ENCODE results near the gene IGF2BP2. TPM values are rescaled to one million over a fixed set of nuclear protein-coding genes. Genes with fewer than 3 reads are reported as not detected.

The IGF2BP2 gene
- total and polyA plus RNA-seq, 2 of the 4 experiments (the other 2 are of a cell fraction), result 23.4 to 88.2 TPM

DNA sequence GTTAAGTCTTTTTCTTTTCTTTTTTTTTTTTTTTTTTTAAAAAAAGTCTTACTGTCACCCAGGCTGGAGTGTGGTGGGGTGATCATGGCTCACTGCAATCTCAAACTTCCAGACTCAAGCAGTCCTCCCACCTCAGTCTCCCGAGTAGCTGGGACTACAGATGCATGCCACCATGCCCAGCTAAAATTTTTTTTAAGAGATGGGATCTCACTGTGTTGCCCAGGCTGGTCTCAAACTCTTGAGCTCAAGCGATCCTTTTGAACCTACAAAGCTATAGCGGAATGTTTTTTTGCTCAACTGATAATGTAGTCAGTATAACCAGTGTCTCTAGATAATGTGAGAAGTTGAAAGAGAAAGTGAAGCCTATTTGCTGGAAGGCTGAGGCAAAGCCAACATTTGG is 3.9 kb upstream of the IGF2BP2 start:
- TF ChIP-seq MXI1 (IDR thresholded peaks at IDR 0.05; ENCODE audit: borderline replicate concordance, low read depth, low read length), result no peak
- no peak for TF ChIP-seq BHLHE40 (IDR thresholded peaks at IDR 0.05; ENCODE audit: low read depth, low read length)
- TF ChIP-seq, protein P1, sequence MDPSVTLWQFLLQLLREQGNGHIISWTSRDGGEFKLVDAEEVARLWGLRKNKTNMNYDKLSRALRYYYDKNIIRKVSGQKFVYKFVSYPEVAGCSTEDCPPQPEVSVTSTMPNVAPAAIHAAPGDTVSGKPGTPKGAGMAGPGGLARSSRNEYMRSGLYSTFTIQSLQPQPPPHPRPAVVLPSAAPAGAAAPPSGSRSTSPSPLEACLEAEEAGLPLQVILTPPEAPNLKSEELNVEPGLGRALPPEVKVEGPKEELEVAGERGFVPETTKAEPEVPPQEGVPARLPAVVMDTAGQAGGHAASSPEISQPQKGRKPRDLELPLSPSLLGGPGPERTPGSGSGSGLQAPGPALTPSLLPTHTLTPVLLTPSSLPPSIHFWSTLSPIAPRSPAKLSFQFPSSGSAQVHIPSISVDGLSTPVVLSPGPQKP (IDR thresholded peaks at IDR 0.05; ENCODE audit: borderline replicate concordance, low read depth, low read length), result no peak
- TF ChIP-seq, protein P2, sequence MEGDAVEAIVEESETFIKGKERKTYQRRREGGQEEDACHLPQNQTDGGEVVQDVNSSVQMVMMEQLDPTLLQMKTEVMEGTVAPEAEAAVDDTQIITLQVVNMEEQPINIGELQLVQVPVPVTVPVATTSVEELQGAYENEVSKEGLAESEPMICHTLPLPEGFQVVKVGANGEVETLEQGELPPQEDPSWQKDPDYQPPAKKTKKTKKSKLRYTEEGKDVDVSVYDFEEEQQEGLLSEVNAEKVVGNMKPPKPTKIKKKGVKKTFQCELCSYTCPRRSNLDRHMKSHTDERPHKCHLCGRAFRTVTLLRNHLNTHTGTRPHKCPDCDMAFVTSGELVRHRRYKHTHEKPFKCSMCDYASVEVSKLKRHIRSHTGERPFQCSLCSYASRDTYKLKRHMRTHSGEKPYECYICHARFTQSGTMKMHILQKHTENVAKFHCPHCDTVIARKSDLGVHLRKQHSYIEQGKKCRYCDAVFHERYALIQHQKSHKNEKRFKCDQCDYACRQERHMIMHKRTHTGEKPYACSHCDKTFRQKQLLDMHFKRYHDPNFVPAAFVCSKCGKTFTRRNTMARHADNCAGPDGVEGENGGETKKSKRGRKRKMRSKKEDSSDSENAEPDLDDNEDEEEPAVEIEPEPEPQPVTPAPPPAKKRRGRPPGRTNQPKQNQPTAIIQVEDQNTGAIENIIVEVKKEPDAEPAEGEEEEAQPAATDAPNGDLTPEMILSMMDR (conservative IDR thresholded peaks at IDR 0.05; ENCODE audit: low read depth, low read length), result no peak
- no peak for TF ChIP-seq NFE2L2 (IDR thresholded peaks at IDR 0.05; ENCODE audit: low read depth, low read length)
- TF ChIP-seq CHD1 (IDR thresholded peaks at IDR 0.05; ENCODE audit: low read depth, low read length), result no peak
- TF ChIP-seq MAZ (IDR thresholded peaks at IDR 0.05; ENCODE audit: borderline replicate concordance, low read depth, low read length), result no peak
- TF ChIP-seq CEBPB (IDR thresholded peaks at IDR 0.05; ENCODE audit: low read depth, low read length), result no peak
- TF ChIP-seq RFX5 (IDR thresholded peaks at IDR 0.05; ENCODE audit: low read depth, low read length), result no peak
- TF ChIP-seq RAD21 (IDR thresholded peaks at IDR 0.05; ENCODE audit: low read length), result no peak
- TF ChIP-seq, protein P3, sequence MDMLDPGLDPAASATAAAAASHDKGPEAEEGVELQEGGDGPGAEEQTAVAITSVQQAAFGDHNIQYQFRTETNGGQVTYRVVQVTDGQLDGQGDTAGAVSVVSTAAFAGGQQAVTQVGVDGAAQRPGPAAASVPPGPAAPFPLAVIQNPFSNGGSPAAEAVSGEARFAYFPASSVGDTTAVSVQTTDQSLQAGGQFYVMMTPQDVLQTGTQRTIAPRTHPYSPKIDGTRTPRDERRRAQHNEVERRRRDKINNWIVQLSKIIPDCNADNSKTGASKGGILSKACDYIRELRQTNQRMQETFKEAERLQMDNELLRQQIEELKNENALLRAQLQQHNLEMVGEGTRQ (IDR thresholded peaks at IDR 0.05; ENCODE audit: low read depth, low read length), result no peak
- no peak for TF ChIP-seq SMC3 (IDR thresholded peaks at IDR 0.05; ENCODE audit: low read depth, low read length)
- Histone ChIP-seq H3K56ac (ENCODE audit: extremely low read depth, insufficient read depth, low read length) (no peak overlapping the region), H2BK120ac (ENCODE audit: low read depth, low read length) (no peak overlapping the region), H2BK15ac (ENCODE audit: low read depth, low read length) (no peak overlapping the region), H2AFZ (replicated peaks; ENCODE audit: low read length, poor library complexity) (no peak overlapping the region), H3K9me1 (ENCODE audit: insufficient read depth, low read length) (peaks cover 3% of the 10 kb centered on the region; the same call in 1 of the 2 replicates), H4K20me1 (ENCODE audit: insufficient read depth, low read length) (peaks cover 7% of the 10 kb centered on the region; the same call in 1 of the 2 replicates), H3K9ac (ENCODE audit: low read depth, low read length) (no peak overlapping the region), H3K4me1 (ENCODE audit: control insufficient read depth, insufficient read depth, low read length) (peaks cover 4% of the 10 kb centered on the region; the same call in 1 of the 2 replicates), H3K9me3 (ENCODE audit: control insufficient read depth, insufficient read depth, low read length) (no peaks in the 10 kb centered on the region), H2BK20ac (ENCODE audit: low read depth, low read length) (no peak overlapping the region), H2AK9ac (replicated peaks; ENCODE audit: low read depth, low read length, poor library complexity) (no peak overlapping the region), H3K4me3 (ENCODE audit: insufficient read depth, low read depth, low read length) (no peak overlapping the region), H3K4me2 (ENCODE audit: low read depth, low read length) (no peak overlapping the region), H2BK5ac (ENCODE audit: low read depth, low read length, poor library complexity, severe bottlenecking) (no peak overlapping the region), H4K8ac (ENCODE audit: low read depth in 2 of 2, low read length in 2 of 2) (no peak overlapping the region), H3K14ac (replicated peaks; ENCODE audit: low read depth, low read length) (no peak overlapping the region), H3K18ac (ENCODE audit: low read depth, low read length) (no peak overlapping the region), H2AK5ac (ENCODE audit: low read depth, low read length) (no peak overlapping the region), H3K36me3 (ENCODE audit: control insufficient read depth, insufficient read depth, low read length) (0 out of 2 replicates have a peak, but pooled peaks cover 3% of the 10 kb centered on the region), H4K5ac (ENCODE audit: low read depth, low read length) (no peak overlapping the region), H3K23ac (ENCODE audit: low read depth, low read length) (no peak overlapping the region), H3K4ac (ENCODE audit: low read depth, low read length) (no peak overlapping the region), H3K27me3 (ENCODE audit: control insufficient read depth, insufficient read depth, low read length) (no peaks in the 10 kb centered on the region), H4K91ac (ENCODE audit: insufficient read depth, low read depth, low read length) (no peak overlapping the region), H3K27ac (ENCODE audit: insufficient read depth, low read length) (no peak overlapping the region), H3K79me1 (ENCODE audit: low read depth in 1 of 2, low read length in 2 of 2) (peaks cover 20 to 25% of the 10 kb centered on the region in 2 experiments)
- in situ Hi-C loops (cut with MboI; ENCODE audit: low sequenced_read_pairs), result no loop called here
- CTCF ChIA-PET, result interaction anchor here (0.8 kb wide), 1 partner anchor 12 kb away, joined by 3 read pairs; no protein-coding TSS in a partner anchor
- POLR2A ChIA-PET (ENCODE audit: unreplicated experiment), result interaction anchor here (0.7 kb wide), 1 partner anchor 140 kb away, joined by 9 read pairs; no protein-coding TSS in a partner anchor
- dilution Hi-C loops (cut with HindIII; ENCODE audit: low sequenced_read_pairs, unreplicated experiment), result no loop called here
- intact Hi-C loops (cut with micrococcal nuclease), result no loop called here
- DNase-seq (no peak), ATAC-seq (ENCODE audit: low read depth) (no peak)
- no CpG with 5 or more reads among the region's 3 CpGs for WGBS, 2 experiments (ENCODE audit: extremely low coverage in 2 of 2, insufficient read length in 1 of 2)
- BruUV-seq (replicated peaks), result no TSS peak
